Measurements from ENCODE around the gene ZDBF2. TPM values are rescaled to one million over a fixed set of nuclear protein-coding genes. Genes with fewer than 3 reads are reported as not detected.

ZDBF2 gene
- total and polyA plus RNA-seq, 2 of the 8 experiments (the other 6 are each of a cell fraction or from before 2014, with no cell fraction given), result 1.5 to 17.2 TPM

DNA sequence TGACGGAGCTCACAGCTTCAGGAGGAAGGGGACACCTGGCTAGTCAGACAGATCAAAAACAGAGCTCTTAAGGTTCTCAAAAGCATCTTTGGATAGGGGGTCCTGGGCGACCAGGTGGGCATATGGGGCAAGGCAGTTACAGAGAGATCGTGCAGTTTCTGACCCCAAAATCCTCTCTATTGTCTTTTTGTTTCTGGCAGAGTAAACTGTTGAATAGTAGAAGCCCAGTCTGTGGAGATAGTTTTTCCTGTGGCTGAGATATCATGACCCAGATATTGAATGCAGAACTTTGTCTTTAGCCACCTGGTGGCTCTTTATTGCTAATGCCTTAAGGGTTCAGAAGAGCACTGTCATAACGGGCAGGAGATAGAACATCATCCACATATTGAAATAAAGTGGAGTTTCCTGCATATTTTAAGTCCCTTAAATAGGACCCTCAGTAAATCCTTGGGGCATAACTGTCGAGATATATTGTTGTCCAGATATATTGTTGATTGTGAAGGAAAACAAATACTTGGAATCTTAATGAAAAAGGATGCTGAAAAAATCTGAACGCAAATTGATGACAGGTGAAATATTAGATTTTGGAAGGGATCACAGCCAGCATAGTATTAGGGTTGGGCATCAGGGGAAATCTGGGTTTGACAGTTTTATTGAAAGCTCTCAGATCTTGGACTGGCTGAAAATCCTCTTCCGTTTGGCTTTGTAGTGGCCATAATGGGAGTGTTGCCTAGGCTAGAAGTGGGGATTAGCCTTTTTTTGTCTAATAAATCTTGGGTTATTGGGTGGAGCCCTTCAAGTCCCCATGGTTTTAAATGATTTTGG is 14.1 kb upstream of the ZDBF2 start (continued):
- TF ChIP-seq RAD21 (IDR thresholded peaks at IDR 0.05 in 1 of 2, conservative IDR thresholded peaks at IDR 0.05 in 1 of 2; ENCODE audit: low read depth in 2 of 2, low read length in 2 of 2), result peak; percentile 17 to 41; a peak in 3 of 4 replicates
- no peak for TF ChIP-seq CHD1 (IDR thresholded peaks at IDR 0.05; ENCODE audit: low read depth, low read length)
- no peak for TF ChIP-seq FOSL1 (IDR thresholded peaks at IDR 0.05; ENCODE audit: insufficient read depth, low read depth, low read length)
- TF ChIP-seq RXRA (IDR thresholded peaks at IDR 0.05; ENCODE audit: insufficient read depth, low read depth, low read length), result no peak
- TF ChIP-seq TAF1 (IDR thresholded peaks at IDR 0.05; ENCODE audit: low read depth, low read length), result no peak
- TF ChIP-seq BACH1 (IDR thresholded peaks at IDR 0.05; ENCODE audit: low read length), result no peak
- no peak for TF ChIP-seq RNF2 (IDR thresholded peaks at IDR 0.05; ENCODE audit: borderline replicate concordance, low read depth, low read length, missing control alignments, poor library complexity, severe bottlenecking)
- no peak for TF ChIP-seq RFX5 (IDR thresholded peaks at IDR 0.05; ENCODE audit: borderline replicate concordance, low read depth, low read length)
- no peak for TF ChIP-seq SP2 (IDR thresholded peaks at IDR 0.05; ENCODE audit: low read length)

Measured in H1 (cell line).